Testis (tissue), 3 donors: Measurements from ENCODE around the gene SNTA1. TPM values are rescaled to one million over a fixed set of nuclear protein-coding genes. Genes with fewer than 3 reads are reported as not detected.
"Not testable (repeated sequence)": the region's sequence is repeated elsewhere in the genome, so short reads cannot be mapped to it uniquely, and the experiment has no call there.

Experiments
- DNase-seq: peaks from one replicate; pipeline ENCODE4 v3.0.0-alpha.2; 2019
- H3K27ac ChIP-seq, 2 donors: fragments of 200-600 bp; sonication (generic); one replicate each; pipeline ENCODE4 v1.5.1; 2019
- H3K27me3 ChIP-seq: fragments of 200-600 bp; sonication (generic); one replicate; pipeline ENCODE4 v1.5.1; 2019
- H3K36me3 ChIP-seq: fragments of 200-600 bp; sonication (generic); one replicate; pipeline ENCODE4 v1.5.1; 2017; ENCODE audit warnings: low read depth; ENCODE audit errors: missing control alignments
- H3K4me1 ChIP-seq: fragments of 200-600 bp; sonication (generic); one replicate; pipeline ENCODE4 v1.5.1; 2019
- H3K4me3 ChIP-seq, 2 donors: fragments of 200-600 bp; sonication (generic); one replicate each; pipeline ENCODE4 v1.5.1; 2017 to 2019
- H3K9me3 ChIP-seq: fragments of 200-600 bp; sonication (generic); one replicate; pipeline ENCODE4 v1.5.1; 2017
- POLR2A ChIP-seq: fragments of 450-650 bp; IDR thresholded peaks from one replicate; pipeline ENCODE4 v1.6.1; 2017; ENCODE audit warnings: antibody characterized with exemption, mild to moderate bottlenecking, moderate library complexity
- WGBS, 2 donors: methylation state at CpG; one replicate each; pipeline ENCODE4 v1.1.5; 2018; 5-methylcytosine and 5-hydroxymethylcytosine counted together
- intact Hi-C: fragments of 100-400 bp; cut with DNase I; formaldehyde crosslinking; loops from one replicate; pipeline ENCODE4 v1.15.1; 2023; ENCODE audit warnings: low total_unique reads
- polyA plus RNA-seq: library from polyadenylated mRNA; stranded (reverse); fragments of 350-450 nt; fragmentation: Illumina TruSeq; extraction: RNeasy Lipid Tissue Mini Kit (QIAGEN cat#74804); gene quantifications from one replicate; pipeline ENCODE4 v1.2.3, GENCODE V29; 2014; ENCODE audit warnings: low read depth, low replicate concordance; ENCODE audit not compliant: insufficient read depth
- total RNA-seq, 2 donors: library from RNA; depleted of rRNA; stranded (reverse); fragments of >200 nt; gene quantifications; one replicate each; pipeline ENCODE4 v1.2.3, GENCODE V29; 2016
- TF ChIP-seq, protein P1 (sequence below), 3 experiments: fragments of 450-650 bp in 2 of 3; fragments of 200-600 bp in 1 of 3; sonication (generic) in 1 of 3; IDR thresholded peaks; one replicate each; pipeline ENCODE4 v1.5.1; 2016 to 2019; ENCODE audit warnings: antibody characterized with exemption in 3 of 3, mild to moderate bottlenecking in 2 of 3, moderate library complexity in 1 of 3

Gene SNTA1
- total and polyA plus RNA-seq, 3 donors from 2014 or later, result 28.0 to 135 (median 96.8) TPM

DNA sequence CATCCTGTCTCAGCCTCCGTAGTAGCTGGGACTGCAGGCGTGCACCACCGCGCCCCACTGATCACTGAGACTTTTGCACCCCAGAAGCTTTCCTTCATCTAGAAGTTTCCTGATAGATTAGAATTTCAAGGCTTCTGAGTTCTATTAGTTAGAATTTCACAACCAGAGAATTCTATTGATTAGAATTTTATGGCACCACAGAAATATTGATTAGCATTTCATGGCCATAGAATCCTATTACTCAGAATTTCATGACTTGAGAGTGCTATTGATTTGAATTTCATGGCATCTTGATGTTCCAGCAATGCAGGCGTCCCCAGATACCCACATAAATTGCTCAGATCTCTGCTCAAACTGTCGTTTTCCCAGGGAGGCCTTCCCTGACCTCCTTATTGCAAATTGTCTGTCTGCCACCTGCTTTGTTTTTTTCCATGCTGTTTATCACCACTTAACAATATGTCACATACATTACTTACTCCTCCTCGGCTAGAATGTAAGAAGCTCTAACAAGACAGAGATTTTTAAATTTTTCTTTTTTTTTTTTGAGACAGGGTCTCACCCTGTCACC lies 29.4 kb upstream of the SNTA1 start:
- no peaks in the 10 kb centered on the region for H3K36me3 ChIP-seq
- no peaks in the 10 kb centered on the region for H3K9me3 ChIP-seq
- no peak overlapping the region for H3K4me3 ChIP-seq
- TF ChIP-seq, protein P1, sequence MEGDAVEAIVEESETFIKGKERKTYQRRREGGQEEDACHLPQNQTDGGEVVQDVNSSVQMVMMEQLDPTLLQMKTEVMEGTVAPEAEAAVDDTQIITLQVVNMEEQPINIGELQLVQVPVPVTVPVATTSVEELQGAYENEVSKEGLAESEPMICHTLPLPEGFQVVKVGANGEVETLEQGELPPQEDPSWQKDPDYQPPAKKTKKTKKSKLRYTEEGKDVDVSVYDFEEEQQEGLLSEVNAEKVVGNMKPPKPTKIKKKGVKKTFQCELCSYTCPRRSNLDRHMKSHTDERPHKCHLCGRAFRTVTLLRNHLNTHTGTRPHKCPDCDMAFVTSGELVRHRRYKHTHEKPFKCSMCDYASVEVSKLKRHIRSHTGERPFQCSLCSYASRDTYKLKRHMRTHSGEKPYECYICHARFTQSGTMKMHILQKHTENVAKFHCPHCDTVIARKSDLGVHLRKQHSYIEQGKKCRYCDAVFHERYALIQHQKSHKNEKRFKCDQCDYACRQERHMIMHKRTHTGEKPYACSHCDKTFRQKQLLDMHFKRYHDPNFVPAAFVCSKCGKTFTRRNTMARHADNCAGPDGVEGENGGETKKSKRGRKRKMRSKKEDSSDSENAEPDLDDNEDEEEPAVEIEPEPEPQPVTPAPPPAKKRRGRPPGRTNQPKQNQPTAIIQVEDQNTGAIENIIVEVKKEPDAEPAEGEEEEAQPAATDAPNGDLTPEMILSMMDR (IDR thresholded peaks at IDR 0.05), result no peak
- TF ChIP-seq POLR2A, result no peak
- no peak for DNase-seq
- no peak overlapping the region for H3K27ac ChIP-seq
- intact Hi-C loops, result no loop called here
- no peaks in the 10 kb centered on the region for H3K4me1 ChIP-seq
- WGBS, 2 donors, result 90 to 91% methylated on average over 7 of the region's 7 CpGs
- H3K27me3 ChIP-seq, result no peaks in the 10 kb centered on the region

DNA sequence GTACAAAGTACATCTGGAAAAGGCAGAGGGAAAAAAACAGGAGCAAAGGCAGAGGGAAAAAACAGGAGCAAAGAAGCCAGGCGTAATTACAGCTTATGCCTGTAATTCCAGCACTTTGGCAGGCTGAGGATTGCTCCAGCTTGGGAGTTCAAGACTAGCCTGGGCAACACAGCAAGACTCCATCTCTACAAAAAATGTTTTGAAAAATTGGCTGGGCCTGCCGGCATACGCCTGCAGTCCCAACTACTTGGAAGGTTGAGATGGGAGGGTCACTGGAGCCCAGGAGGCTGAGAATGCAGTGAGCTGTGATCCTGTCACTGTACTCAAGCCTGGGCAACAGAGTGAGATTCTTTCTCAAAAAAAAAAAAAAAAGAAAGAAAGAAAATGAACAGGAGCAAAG lies 27.3 kb upstream of the SNTA1 start:
- no peaks in the 10 kb centered on the region for H3K9me3 ChIP-seq
- H3K27ac ChIP-seq, result no peak overlapping the region
- no peaks in the 10 kb centered on the region for H3K4me1 ChIP-seq
- no peak for DNase-seq
- no peak for TF ChIP-seq POLR2A
- TF ChIP-seq, protein P1 (IDR thresholded peaks at IDR 0.05), result no peak
- no peaks in the 10 kb centered on the region for H3K27me3 ChIP-seq
- intact Hi-C loops, result no loop called here
- no peak overlapping the region for H3K4me3 ChIP-seq
- no peaks in the 10 kb centered on the region for H3K36me3 ChIP-seq
- WGBS, 2 donors, result 54 to 88% methylated on average over 3 of the region's 3 CpGs

DNA sequence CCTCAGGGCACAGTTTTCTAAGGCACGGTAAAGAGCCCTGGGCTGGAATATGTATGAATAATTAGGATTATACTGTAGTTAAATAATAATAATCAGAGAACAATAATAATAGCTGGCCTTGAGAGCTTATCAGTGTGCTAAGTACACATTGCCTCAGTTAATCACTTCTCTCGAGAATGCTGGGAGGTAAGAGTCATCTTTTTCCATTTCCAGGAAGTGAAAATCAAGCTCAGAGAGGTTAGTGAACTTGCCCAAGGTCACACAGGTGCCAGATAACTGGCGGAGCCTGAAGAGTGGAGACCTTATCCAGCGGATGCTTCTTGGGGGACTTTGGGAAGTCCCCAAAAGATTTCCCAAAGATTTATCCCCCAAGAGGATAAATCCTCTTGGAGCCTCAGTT lies 26.9 kb upstream of the SNTA1 start:
- WGBS, 2 donors, result 35 to 53% methylated on average over 4 of the region's 4 CpGs
- TF ChIP-seq, protein P1 (IDR thresholded peaks at IDR 0.05), result no peak
- TF ChIP-seq POLR2A, result no peak
- Histone ChIP-seq H3K9me3 (no peaks in the 10 kb centered on the region), H3K4me1 (no peaks in the 10 kb centered on the region), H3K27ac (no peak overlapping the region), H3K27me3 (no peaks in the 10 kb centered on the region), H3K36me3 (no peaks in the 10 kb centered on the region), H3K4me3 (no peak overlapping the region)
- no peak for DNase-seq
- intact Hi-C loops, result no loop called here

- no peak for TF ChIP-seq POLR2A
- TF ChIP-seq, protein P1 (IDR thresholded peaks at IDR 0.05), result no peak
- no peaks in the 10 kb centered on the region for H3K4me1 ChIP-seq
- 80 to 90% methylated on average over 3 of the region's 3 CpGs for WGBS, 2 donors
- H3K36me3 ChIP-seq, result no peaks in the 10 kb centered on the region
- no peak overlapping the region for H3K27ac ChIP-seq
- no peak overlapping the region for H3K4me3 ChIP-seq
- H3K27me3 ChIP-seq, result no peaks in the 10 kb centered on the region
- DNase-seq, result no peak
- intact Hi-C loops, result no loop called here
- H3K9me3 ChIP-seq, result no peaks in the 10 kb centered on the region
Measured at GRCh38 chr20:33466303-33466646, 22.7 kb upstream of the SNTA1 start.

DNA sequence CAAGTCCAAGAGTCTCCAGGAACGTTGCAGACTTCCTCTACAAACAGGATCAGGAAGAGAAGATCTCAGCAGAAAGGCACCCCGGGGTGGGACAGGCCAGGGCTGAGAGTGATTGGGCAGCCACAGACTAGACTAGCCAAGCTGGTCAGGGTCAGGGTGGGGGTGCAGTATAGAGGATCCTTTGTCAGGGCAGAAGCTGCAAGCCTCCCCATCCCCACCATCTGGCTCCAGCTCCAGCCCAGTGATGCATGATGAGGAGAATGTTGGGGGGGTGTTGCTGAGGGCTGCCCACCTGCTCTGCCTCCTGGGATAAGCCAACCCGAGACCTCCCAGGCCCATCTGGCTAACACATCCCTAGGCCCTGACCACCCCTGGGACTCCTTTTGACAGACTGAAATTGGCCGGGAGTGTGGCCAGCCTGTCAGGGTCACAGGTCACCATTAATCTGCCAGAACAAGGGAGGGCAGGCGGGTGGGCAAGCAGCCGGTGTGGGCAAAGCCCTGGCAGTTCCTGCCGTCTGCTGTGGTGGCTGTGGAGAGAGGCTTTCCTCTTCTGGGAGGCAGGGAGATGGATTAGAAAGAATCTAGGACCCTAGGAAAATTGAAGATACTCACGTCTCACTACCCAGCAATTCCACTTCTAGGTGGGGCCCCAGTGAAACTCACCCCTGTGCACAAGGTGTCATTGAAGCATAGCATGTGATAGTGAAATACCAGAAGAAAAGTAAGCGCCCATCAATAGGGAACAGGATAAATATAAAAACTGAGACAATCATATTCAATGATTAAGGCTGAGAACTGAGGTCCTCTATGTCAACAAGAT lies 22.1 kb upstream of the SNTA1 start:
- Histone ChIP-seq H3K27ac (no peak overlapping the region), H3K27me3 (no peaks in the 10 kb centered on the region), H3K4me3 (no peak overlapping the region), H3K36me3 (no peaks in the 10 kb centered on the region), H3K4me1 (no peaks in the 10 kb centered on the region), H3K9me3 (no peaks in the 10 kb centered on the region)
- intact Hi-C loops, result no loop called here
- DNase-seq, result no peak
- WGBS, 2 donors, result 69 to 71% methylated on average over 4 to 9 of the region's 9 CpGs
- no peak for TF ChIP-seq POLR2A
- TF ChIP-seq, protein P1 (IDR thresholded peaks at IDR 0.05), result no peak

DNA sequence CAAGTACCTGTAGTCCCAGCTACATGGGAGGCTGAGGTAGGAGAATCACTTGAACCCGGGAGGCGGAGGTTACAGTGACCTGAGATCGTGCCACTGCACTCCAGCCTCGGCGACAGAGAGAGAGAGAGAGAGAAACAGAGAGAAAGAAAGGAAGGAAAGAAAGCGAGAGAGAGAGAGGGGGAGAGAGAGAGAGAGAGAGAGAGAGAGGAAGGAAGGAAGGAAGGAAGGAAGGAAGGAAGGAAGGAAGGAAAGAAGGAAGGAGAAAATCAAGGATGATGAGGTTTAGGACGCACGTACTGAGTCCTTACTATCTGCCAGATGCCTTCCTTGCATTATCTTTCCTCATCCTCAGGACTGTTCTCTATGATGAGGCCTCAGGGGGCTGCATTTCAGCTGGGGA lies 21.2 kb upstream of the SNTA1 start:
- H3K4me3 ChIP-seq, H3K9me3 ChIP-seq, H3K36me3 ChIP-seq, H3K27me3 ChIP-seq, DNase-seq, H3K27ac ChIP-seq, H3K4me1 ChIP-seq, intact Hi-C loops: not testable (repeated sequence)
- WGBS, 2 donors, result 83 to 92% methylated on average over 8 of the region's 8 CpGs
